Activated CD4-positive, alpha-beta memory T cell treated with anti-CD3 and anti-CD28 coated beads for 36 hours (primary cell): ENCODE measurements around the gene OR10H2. TPM values are rescaled to one million over a fixed set of nuclear protein-coding genes. Genes with fewer than 3 reads are reported as not detected.
"Not testable (repeated sequence)": the region's sequence is repeated elsewhere in the genome, so short reads cannot be mapped to it uniquely, and the experiment has no call there.

ENCODE experiments used
- CTCF ChIA-PET: fragments of 350-600 bp; sonication (Branson Sonifier 250); formaldehyde crosslinking; loops from one replicate; lab custom pipeline; 2021; ENCODE audit warnings: antibody characterized with exemption, inconsistent platforms; lab: Charles Lee
- POLR2A ChIA-PET: fragments of 350-600 bp; sonication (Branson Sonifier 250); formaldehyde crosslinking; loops from one replicate; lab custom pipeline; 2021; ENCODE audit warnings: antibody characterized with exemption; lab: Charles Lee
- DNase-seq: peaks from one replicate; pipeline ENCODE4 v3.0.0-alpha.2; 2020
- H3K27ac Mint-ChIP-seq: one replicate; pipeline ENCODE4 v1.8.0; 2021; ENCODE audit warnings: mixed read lengths
- H3K27me3 Mint-ChIP-seq: one replicate; pipeline ENCODE4 v1.8.0; 2021; ENCODE audit warnings: mixed read lengths
- H3K36me3 Mint-ChIP-seq: one replicate; pipeline ENCODE4 v1.8.0; 2021; ENCODE audit warnings: mixed read lengths
- H3K4me1 Mint-ChIP-seq: one replicate; pipeline ENCODE4 v1.8.0; 2021; ENCODE audit warnings: low read depth, mixed read lengths
- H3K4me3 Mint-ChIP-seq: one replicate; pipeline ENCODE4 v1.8.0; 2021; ENCODE audit warnings: mild to moderate bottlenecking, mixed read lengths
- H3K9me3 Mint-ChIP-seq: one replicate; pipeline ENCODE4 v1.8.0; 2021; ENCODE audit warnings: mixed read lengths
- intact Hi-C: fragments of 100-400 bp; cut with micrococcal nuclease; formaldehyde crosslinking; loops from one replicate; pipeline ENCODE4 v1.15.1; 2023
- total RNA-seq, 2 experiments: library from RNA; stranded (reverse); gene quantifications; one replicate each; pipeline ENCODE4 v1.2.3, GENCODE V29; 2021

Gene OR10H2
- total RNA-seq, 2 experiments from 2014 or later, result not detected

GRCh38 chr19:15721268-15721667, 6.6 kb upstream of the OR10H2 start:
- H3K4me1 Mint-ChIP-seq, result no peaks in the 10 kb centered on the region
- intact Hi-C loops, result no loop called here
- CTCF ChIA-PET, result no interaction called here

GRCh38 chr19:15722956-15723355, 4.9 kb upstream of the OR10H2 start:
- Mint-ChIP-seq H3K4me1 (no peaks in the 10 kb centered on the region), H3K4me3 (no peak overlapping the region), H3K9me3 (no peaks in the 10 kb centered on the region), H3K27me3 (peaks cover 39% of the 10 kb centered on the region), H3K27ac (no peak overlapping the region), H3K36me3 (no peaks in the 10 kb centered on the region)
- intact Hi-C loops, result no loop called here
- ChIA-PET CTCF (no interaction called here), POLR2A (no interaction called here)
- DNase-seq, result no peak

More at GRCh38 chr19:15721268-15721667, 6.6 kb upstream of the OR10H2 start:
- POLR2A ChIA-PET, result no interaction called here
- H3K9me3 Mint-ChIP-seq, result no peaks in the 10 kb centered on the region
- H3K4me3 Mint-ChIP-seq, result no peak overlapping the region
- no peaks in the 10 kb centered on the region for H3K36me3 Mint-ChIP-seq
- H3K27me3 Mint-ChIP-seq, result peaks cover 33% of the 10 kb centered on the region
- no peak for DNase-seq
- no peak overlapping the region for H3K27ac Mint-ChIP-seq

- CTCF ChIA-PET, result no interaction called here
- Mint-ChIP-seq H3K4me1 (no peaks in the 10 kb centered on the region), H3K9me3 (peaks cover 4% of the 10 kb centered on the region), H3K27me3 (peaks cover 22% of the 10 kb centered on the region), H3K36me3 (peaks cover 1% of the 10 kb centered on the region), H3K27ac (no peak overlapping the region), H3K4me3 (no peak overlapping the region)
- intact Hi-C loops, result no loop called here
- DNase-seq, result no peak
- POLR2A ChIA-PET, result no interaction called here
These were observed 2.7 kb downstream of the OR10H2 start for GRCh38 chr19:15730538-15730937.

GRCh38 chr19:15732388-15732787, 4.6 kb downstream of the OR10H2 start:
- DNase-seq, result no peak
- POLR2A ChIA-PET, result no interaction called here
- CTCF ChIA-PET, result no interaction called here
- intact Hi-C loops, result no loop called here
- no peak overlapping the region for H3K27ac Mint-ChIP-seq
- peaks cover 7% of the 10 kb centered on the region for H3K27me3 Mint-ChIP-seq
- H3K9me3 Mint-ChIP-seq, result peaks cover 4% of the 10 kb centered on the region
- no peak overlapping the region for H3K4me3 Mint-ChIP-seq
- peaks cover 1% of the 10 kb centered on the region for H3K36me3 Mint-ChIP-seq
- H3K4me1 Mint-ChIP-seq, result no peaks in the 10 kb centered on the region

- Mint-ChIP-seq H3K4me3 (no peak overlapping the region), H3K4me1 (no peaks in the 10 kb centered on the region), H3K27ac (no peak overlapping the region), H3K27me3 (no peaks in the 10 kb centered on the region), H3K9me3 (peaks cover 4% of the 10 kb centered on the region), H3K36me3 (peaks cover 1% of the 10 kb centered on the region)
- no peak for DNase-seq
- intact Hi-C loops, result no loop called here
- ChIA-PET POLR2A (no interaction called here), CTCF (no interaction called here)
These were observed 6.1 kb downstream of the OR10H2 start for GRCh38 chr19:15733895-15734294.

- Mint-ChIP-seq H3K4me3 (no peak within 1 kb of the TSS), H3K36me3 (peaks cover 7% of the 10 kb centered on the region), H3K4me1 (no peaks in the 10 kb centered on the region), H3K27ac (no peak within 1 kb of the TSS), H3K27me3 (peaks cover 10% of the 10 kb centered on the region), H3K9me3 (peaks cover 17% of the 10 kb centered on the region)
- POLR2A ChIA-PET, result interaction anchor here (0.7 kb wide), 1 partner anchor 101 kb away, joined by 3 read pairs; no protein-coding TSS in a partner anchor
- CTCF ChIA-PET, result no interaction called here
- DNase-seq, result no peak
- intact Hi-C loops, result no loop called here
These were observed 9.9 kb downstream of the OR10H2 start, which contains the start of gene OR10H3 for GRCh38 chr19:15737722-15738121. OR10H3 (plus strand) TSS chr19:15737985; CDS start chr19:15741393, 3,408 bp downstream.

- peaks cover 18% of the 10 kb centered on the region for H3K27me3 Mint-ChIP-seq
These were observed 13.0 kb downstream of the OR10H2 start for GRCh38 chr19:15740785-15741184.

GRCh38 chr19:15748239-15748638, 20.4 kb downstream of the OR10H2 start:
- ChIA-PET CTCF (interaction anchor here (0.6 kb wide), 1 partner anchor 123 kb away, joined by 3 read pairs; no protein-coding TSS in a partner anchor), POLR2A (no interaction called here)
- no peaks in the 10 kb centered on the region for H3K4me1 Mint-ChIP-seq
- no peak overlapping the region for H3K4me3 Mint-ChIP-seq
- no peak overlapping the region for H3K27ac Mint-ChIP-seq
- H3K36me3 Mint-ChIP-seq, result no peaks in the 10 kb centered on the region
- H3K27me3 Mint-ChIP-seq, result peaks cover 37% of the 10 kb centered on the region
- DNase-seq, result no peak
- H3K9me3 Mint-ChIP-seq, result no peaks in the 10 kb centered on the region
- intact Hi-C loops, result no loop called here

More at GRCh38 chr19:15740785-15741184, 13.0 kb downstream of the OR10H2 start:
- intact Hi-C loops, result no loop called here
- Mint-ChIP-seq H3K27ac (no peak overlapping the region), H3K9me3 (peaks cover 17% of the 10 kb centered on the region), H3K4me3 (no peak overlapping the region), H3K36me3 (peaks cover 7% of the 10 kb centered on the region), H3K4me1 (no peaks in the 10 kb centered on the region)
- DNase-seq, result no peak
- POLR2A ChIA-PET, result no interaction called here
- CTCF ChIA-PET, result no interaction called here

- intact Hi-C loops, result no loop called here
These were observed 30.6 kb downstream of the OR10H2 start for GRCh38 chr19:15758379-15758778.

GRCh38 chr19:15759962-15760565, 32.2 kb downstream of the OR10H2 start:
- CTCF ChIA-PET, result interaction anchor here (1.3 kb wide), 1 partner anchor 21 kb away, joined by 4 read pairs; no protein-coding TSS in a partner anchor
- intact Hi-C loops, result no loop called here
- peaks cover 8% of the 10 kb centered on the region for H3K9me3 Mint-ChIP-seq
- H3K4me3 Mint-ChIP-seq, result no peak overlapping the region
- H3K27me3 Mint-ChIP-seq, result peaks cover 50% of the 10 kb centered on the region
- no peak for DNase-seq
- H3K36me3 Mint-ChIP-seq, result no peaks in the 10 kb centered on the region
- POLR2A ChIA-PET, result no interaction called here
- no peak overlapping the region for H3K27ac Mint-ChIP-seq
- no peaks in the 10 kb centered on the region for H3K4me1 Mint-ChIP-seq

More at GRCh38 chr19:15758379-15758778, 30.6 kb downstream of the OR10H2 start:
- DNase-seq, result no peak
- no peak overlapping the region for H3K27ac Mint-ChIP-seq
- no peaks in the 10 kb centered on the region for H3K4me1 Mint-ChIP-seq
- H3K27me3 Mint-ChIP-seq, result peaks cover 60% of the 10 kb centered on the region
- H3K36me3 Mint-ChIP-seq, result no peaks in the 10 kb centered on the region
- H3K9me3 Mint-ChIP-seq, result peaks cover 6% of the 10 kb centered on the region
- POLR2A ChIA-PET, result no interaction called here
- CTCF ChIA-PET, result interaction anchor here (1.1 kb wide), 1 partner anchor 111 kb away, joined by 3 read pairs; no protein-coding TSS in a partner anchor
- H3K4me3 Mint-ChIP-seq, result no peak overlapping the region

GRCh38 chr19:15769586-15769985, 41.8 kb downstream of the OR10H2 start:
- ChIA-PET POLR2A (no interaction called here), CTCF (no interaction called here)
- Mint-ChIP-seq H3K36me3 (no peaks in the 10 kb centered on the region), H3K4me3 (no peak overlapping the region), H3K27me3 (peaks cover 18% of the 10 kb centered on the region), H3K4me1 (no peaks in the 10 kb centered on the region), H3K9me3 (no peaks in the 10 kb centered on the region), H3K27ac (no peak overlapping the region)
- peak; percentile 14 for DNase-seq
- intact Hi-C loops, result no loop called here

GRCh38 chr19:15774159-15774558, 46.3 kb downstream of the OR10H2 start:
- H3K9me3 Mint-ChIP-seq, H3K36me3 Mint-ChIP-seq, CTCF ChIA-PET, intact Hi-C loops, POLR2A ChIA-PET, DNase-seq, H3K4me1 Mint-ChIP-seq, H3K27ac Mint-ChIP-seq, H3K4me3 Mint-ChIP-seq: not testable (repeated sequence)
- H3K27me3 Mint-ChIP-seq, result peaks cover 19% of the 10 kb centered on the region

- no peaks in the 10 kb centered on the region for H3K4me1 Mint-ChIP-seq
- intact Hi-C loops, result no loop called here
- H3K27ac Mint-ChIP-seq, result no peak overlapping the region
- DNase-seq, result no peak
- ChIA-PET CTCF (no interaction called here), POLR2A (no interaction called here)
- peaks cover 17% of the 10 kb centered on the region for H3K27me3 Mint-ChIP-seq
- no peaks in the 10 kb centered on the region for H3K36me3 Mint-ChIP-seq
- H3K4me3 Mint-ChIP-seq, result no peak overlapping the region
- H3K9me3 Mint-ChIP-seq, result no peaks in the 10 kb centered on the region
These were observed 47.4 kb downstream of the OR10H2 start for GRCh38 chr19:15775249-15775648.
